H1 (cell line): ENCODE data around the gene NPR2. TPM values are rescaled to one million over a fixed set of nuclear protein-coding genes. Genes with fewer than 3 reads are reported as not detected.

Source experiments
- CTCF ChIA-PET: fragments of 300-600 bp; sonication (Branson Sonifier 250); formaldehyde crosslinking; loops from one replicate; lab custom pipeline; 2021; ENCODE audit not compliant: partially characterized antibody; lab: Charles Lee
- POLR2A ChIA-PET: fragments of 300-600 bp; sonication (Branson Sonifier 250); formaldehyde crosslinking; loops from one replicate; lab custom pipeline; 2021; ENCODE audit warnings: inconsistent platforms; ENCODE audit not compliant: partially characterized antibody; lab: Charles Lee
- DNase-seq, 2 experiments: peaks; one replicate each; pipeline versions ENCODE4 v3.0.0 to v3.0.0-alpha.2; 2010 to 2022; ENCODE audit warnings: low spot score in 2 of 2, low read depth in 1 of 2, mixed read lengths in 1 of 2
- FAIRE-seq: peaks from 2 replicates; lab custom pipeline; 2011; peaks lifted over from hg19 to GRCh38; lab: Jason Lieb, UNC
- H2AFZ ChIP-seq: 2 replicates; pipeline ENCODE4 v1.8.1; 2012; ENCODE audit warnings: low read length, inconsistent platforms
- H2AK5ac ChIP-seq: 2 replicates; pipeline ENCODE4 v1.6.1; 2013; ENCODE audit warnings: low read depth, low read length
- H2BK120ac ChIP-seq: replicated peaks from 2 replicates; pipeline ENCODE3; 2013; ENCODE audit warnings: low read depth, low read length, inconsistent platforms
- H2BK12ac ChIP-seq: 2 replicates; pipeline ENCODE4 v1.6.1; 2013; ENCODE audit warnings: low read depth, low read length
- H2BK15ac ChIP-seq: 2 replicates; pipeline ENCODE4 v1.6.1; 2013; ENCODE audit warnings: low read length
- H2BK20ac ChIP-seq: 2 replicates; pipeline ENCODE4 v1.6.1; 2013; ENCODE audit warnings: low read length
- H2BK5ac ChIP-seq: 2 replicates; pipeline ENCODE4 v1.6.1; 2013; ENCODE audit warnings: low read depth, low read length
- H3K14ac ChIP-seq: 2 replicates; pipeline ENCODE4 v1.6.1; 2013; ENCODE audit warnings: inconsistent platforms; ENCODE audit not compliant: insufficient read length
- H3K18ac ChIP-seq: 2 replicates; pipeline ENCODE4 v1.6.1; 2013; ENCODE audit warnings: low read length; ENCODE audit errors: extremely low read depth
- H3K23ac ChIP-seq: 2 replicates; pipeline ENCODE4 v1.6.1; 2013; ENCODE audit warnings: inconsistent platforms; ENCODE audit not compliant: insufficient read length
- H3K23me2 ChIP-seq: 2 replicates; pipeline ENCODE4 v1.6.1; 2013; ENCODE audit warnings: low read depth, low read length
- H3K27ac ChIP-seq: 2 replicates; pipeline ENCODE4 v1.6.1; 2011; ENCODE audit warnings: low read depth, low read length, inconsistent platforms
- H3K27me3 ChIP-seq, 4 experiments: replicated peaks in 1 of 4; 1 replicate in 1 of 4; 2 replicates in 3 of 4; pipeline versions ENCODE4 v1.6.1 to v1.8.1; 2011 to 2013; ENCODE audit warnings: low read length in 3 of 4, mild to moderate bottlenecking in 3 of 4, inconsistent platforms in 2 of 4, mixed read lengths in 2 of 4, moderate library complexity in 1 of 4; ENCODE audit not compliant: control insufficient read depth in 3 of 4, insufficient read depth in 3 of 4; ENCODE audit errors: extremely low read depth in 1 of 4
- H3K36me3 ChIP-seq, 4 experiments: 2 replicates each; pipeline versions ENCODE4 v1.6.1 to v1.8.1; 2011 to 2013; ENCODE audit warnings: mild to moderate bottlenecking in 4 of 4, low read length in 3 of 4, moderate library complexity in 2 of 4, control low read depth in 1 of 4, inconsistent platforms in 1 of 4; ENCODE audit not compliant: insufficient read depth in 4 of 4, control insufficient read depth in 2 of 4
- H3K4ac ChIP-seq: replicated peaks from 2 replicates; pipeline ENCODE3; 2013; ENCODE audit warnings: low read length, low read depth, mixed read lengths, inconsistent platforms; ENCODE audit not compliant: insufficient read length
- H3K4me1 ChIP-seq, 4 experiments: replicated peaks in 1 of 4; 1 replicate in 1 of 4; 2 replicates in 3 of 4; pipeline versions ENCODE4 v1.6.1 to v1.8.1; 2011 to 2013; ENCODE audit warnings: low read length in 3 of 4, inconsistent platforms in 2 of 4, mixed read lengths in 1 of 4; ENCODE audit not compliant: insufficient read depth in 4 of 4, control insufficient read depth in 3 of 4
- H3K4me2 ChIP-seq, 2 experiments: 2 replicates each; pipeline versions ENCODE4 v1.6.1 to v1.8.1; 2011 to 2013; ENCODE audit warnings: low read depth in 2 of 2, low read length in 2 of 2, control low read depth in 1 of 2, inconsistent platforms in 1 of 2, mild to moderate bottlenecking in 1 of 2; ENCODE audit not compliant: insufficient read depth in 1 of 2
- H3K4me3 ChIP-seq, 4 experiments: fragments of 200-600, 300-600 bp in 1 of 4; sonication (generic), shearing (Covaris generic), sonication (Bioruptor Twin) in 1 of 4; 2 replicates each; pipeline versions ENCODE4 v1.5.1 to v1.8.1; 2011 to 2016; ENCODE audit warnings: low read length in 4 of 4, low read depth in 3 of 4, control low read depth in 2 of 4, inconsistent platforms in 2 of 4, mild to moderate bottlenecking in 2 of 4, mixed read lengths in 1 of 4, moderate library complexity in 1 of 4; ENCODE audit not compliant: insufficient read depth in 2 of 4; ENCODE audit errors: extremely low read depth in 1 of 4
- H3K56ac ChIP-seq: replicated peaks from 2 replicates; pipeline ENCODE3; 2013; ENCODE audit warnings: low read depth, mild to moderate bottlenecking, mixed read lengths, low read length, inconsistent platforms; ENCODE audit not compliant: insufficient read length
- H3K79me1 ChIP-seq: 2 replicates; pipeline ENCODE4 v1.6.1; 2013; ENCODE audit warnings: low read depth, low read length, control low read depth
- H3K79me2 ChIP-seq, 2 experiments: 2 replicates each; pipeline versions ENCODE4 v1.6.1 to v1.8.1; 2012 to 2013; ENCODE audit warnings: low read length in 2 of 2, mild to moderate bottlenecking in 2 of 2, inconsistent platforms in 1 of 2; ENCODE audit not compliant: insufficient read depth in 2 of 2, control insufficient read depth in 1 of 2
- H3K9ac ChIP-seq, 4 experiments: replicated peaks in 1 of 4; 1 replicate in 1 of 4; 2 replicates in 3 of 4; pipeline versions ENCODE4 v1.6.1 to v1.8.1; 2011 to 2013; ENCODE audit warnings: low read depth in 3 of 4, low read length in 3 of 4, control low read depth in 2 of 4, mild to moderate bottlenecking in 2 of 4, moderate library complexity in 2 of 4, inconsistent platforms in 1 of 4; ENCODE audit errors: extremely low read depth in 1 of 4
- H3K9me3 ChIP-seq, 2 experiments: 2 replicates each; pipeline versions ENCODE4 v1.6.1 to v1.8.1; 2012 to 2013; ENCODE audit warnings: mild to moderate bottlenecking in 2 of 2, moderate library complexity in 2 of 2, control low read depth in 1 of 2, inconsistent platforms in 1 of 2, low read depth in 1 of 2, low read length in 1 of 2, mixed read lengths in 1 of 2; ENCODE audit not compliant: insufficient read depth in 2 of 2
- H4K20me1 ChIP-seq, 2 experiments: replicated peaks in 1 of 2; 2 replicates each; pipeline versions ENCODE3 to v1.8.1; 2011 to 2013; ENCODE audit warnings: inconsistent platforms in 2 of 2, low read length in 2 of 2, mild to moderate bottlenecking in 1 of 2; ENCODE audit not compliant: insufficient read depth in 2 of 2, control insufficient read depth in 1 of 2
- H4K5ac ChIP-seq: 2 replicates; pipeline ENCODE4 v1.6.1; 2013; ENCODE audit warnings: low read length, low read depth, mixed read lengths, inconsistent platforms; ENCODE audit not compliant: insufficient read length
- H4K8ac ChIP-seq: 2 replicates; pipeline ENCODE4 v1.8.0; 2013; ENCODE audit warnings: mild to moderate bottlenecking, moderate library complexity, low read length, inconsistent platforms; ENCODE audit not compliant: insufficient read depth; ENCODE audit errors: extremely low read depth
- H4K91ac ChIP-seq: replicated peaks from 2 replicates; pipeline ENCODE3; 2013; ENCODE audit warnings: low read length, mixed read lengths, inconsistent platforms; ENCODE audit not compliant: insufficient read length
- CHD1 ChIP-seq: IDR thresholded peaks from 2 replicates; pipeline ENCODE4 v1.6.1; 2012; ENCODE audit warnings: low read depth, low read length, improper control_type of control experiment
- EGR1 ChIP-seq: IDR thresholded peaks from 2 replicates; pipeline ENCODE4 v1.6.1; 2011; ENCODE audit warnings: low read depth, low read length, borderline replicate concordance
- FOSL1 ChIP-seq: IDR thresholded peaks from 2 replicates; pipeline ENCODE4 v1.6.1; 2011; ENCODE audit warnings: mild to moderate bottlenecking, low read depth, low read length, moderate library complexity; ENCODE audit not compliant: insufficient read depth
- HDAC2 ChIP-seq, 2 experiments: fragments of 300-600 bp in 1 of 2; sonication (generic) in 1 of 2; IDR thresholded peaks; 2 replicates each; pipeline ENCODE4 v1.6.1; 2011 to 2012; ENCODE audit warnings: low read depth in 2 of 2, low read length in 2 of 2, mild to moderate bottlenecking in 2 of 2, moderate library complexity in 2 of 2, borderline replicate concordance in 1 of 2, inconsistent platforms in 1 of 2
- MAFK ChIP-seq: IDR thresholded peaks from 2 replicates; pipeline ENCODE4 v1.6.1; 2012; ENCODE audit warnings: low read depth, mild to moderate bottlenecking, improper control_type of control experiment, low read length
- PHF8 ChIP-seq: fragments of 200-600 bp; sonication (generic); conservative IDR thresholded peaks from 2 replicates; pipeline ENCODE4 v1.7.1; 2012; ENCODE audit warnings: low read depth, mild to moderate bottlenecking, inconsistent platforms, low read length, moderate library complexity
- POLR2A ChIP-seq, 2 experiments: IDR thresholded peaks; 1 replicate in 1 of 2; 2 replicates in 1 of 2; pipeline ENCODE4 v1.6.1; 2011; ENCODE audit warnings: low read depth in 2 of 2, low read length in 2 of 2, mild to moderate bottlenecking in 2 of 2; ENCODE audit errors: control extremely low read depth in 1 of 2
- POU5F1 ChIP-seq: IDR thresholded peaks from 2 replicates; pipeline ENCODE4 v1.6.1; 2011; ENCODE audit warnings: low read depth, mild to moderate bottlenecking, low read length, moderate library complexity
- RBBP5 ChIP-seq: IDR thresholded peaks from 2 replicates; pipeline ENCODE4 v1.7.1; 2012; ENCODE audit warnings: low read depth, mild to moderate bottlenecking, inconsistent platforms, low read length, moderate library complexity, borderline replicate concordance
- TBP ChIP-seq: IDR thresholded peaks from 2 replicates; pipeline ENCODE4 v1.6.1; 2011; ENCODE audit warnings: low read depth, low read length, improper control_type of control experiment
- ZNF274 ChIP-seq: IDR thresholded peaks from 2 replicates; pipeline ENCODE4 v1.7.0; 2012; ENCODE audit warnings: low read length, borderline replicate concordance; ENCODE audit errors: extremely low read depth
- WGBS, 2 experiments: shearing (Covaris generic) in 1 of 2; methylation state at CpG; one replicate each; pipeline versions ENCODE4 v1.1.6 to v1.1.7; 2013 to 2015; ENCODE audit warnings: low lambda C conversion rate in 2 of 2, mixed read lengths in 2 of 2, inconsistent platforms in 1 of 2, low coverage in 1 of 2, missing lambda C conversion rate in 1 of 2; ENCODE audit not compliant: insufficient replicate concordance in 2 of 2, insufficient coverage in 1 of 2, insufficient read length in 1 of 2; ENCODE audit errors: extremely low coverage in 1 of 2, missing lambda C conversion rate in 1 of 2; 5-methylcytosine and 5-hydroxymethylcytosine counted together
- polyA plus RNA-seq, 7 experiments: library from polyadenylated mRNA; depleted of rRNA in 3 of 7; stranded (reverse) in 5 of 7; unstranded in 2 of 7; fragments of >200 nt in 5 of 7; fragments of 200-250 nt in 2 of 7; gene quantifications; 1 replicate in 5 of 7; 2 replicates in 1 of 7; 4 replicates in 1 of 7; pipeline versions ENCODE4 v1.2.1 to v1.2.3, GENCODE V29; 2011 to 2013; ENCODE audit warnings: missing spikeins in 2 of 7, mixed read lengths in 2 of 7
- total RNA-seq: library from RNA; stranded (reverse); fragmentation: NEBNext Ultra II Directional; extraction: Animal tissue kit (Norgen Biotek cat#: 25700); gene quantifications from 2 replicates; pipeline ENCODE4 v1.2.1, GENCODE V29; 2021
- TF ChIP-seq, protein P1 (sequence below), 3 experiments: IDR thresholded peaks; 1 replicate in 2 of 3; 2 replicates in 1 of 3; pipeline versions ENCODE4 v1.5.1 to v1.6.1; 2011; ENCODE audit warnings: low read length in 3 of 3, mild to moderate bottlenecking in 3 of 3, inconsistent platforms in 2 of 3, low read depth in 1 of 3, moderate library complexity in 1 of 3; ENCODE audit not compliant: insufficient read depth in 1 of 3; ENCODE audit errors: control extremely low read depth in 1 of 3

NPR2 gene
- total and polyA plus RNA-seq, 2 of the 8 experiments (the other 6 are each of a cell fraction or from before 2014, with no cell fraction given): 11.0 to 17.0 TPM

DNA sequence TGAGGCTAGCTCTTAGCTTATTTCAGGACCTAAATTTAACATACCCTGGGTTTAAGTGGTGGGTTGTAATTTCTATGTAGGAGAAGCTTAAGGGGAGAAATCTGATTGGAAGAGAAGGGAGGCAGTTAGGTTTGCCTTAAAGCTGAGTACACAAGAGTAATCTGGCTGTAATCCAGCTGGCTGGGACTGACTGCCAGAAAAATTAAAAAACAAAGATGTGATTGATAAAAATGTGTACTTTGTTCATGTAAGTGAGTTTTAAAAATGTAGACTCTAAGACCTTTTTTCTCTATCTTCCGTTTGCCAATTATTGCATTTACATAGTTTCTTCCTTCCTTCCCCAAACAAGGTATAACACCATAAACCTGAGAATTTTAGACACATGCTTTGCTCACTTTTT, 19.9 kb upstream of the NPR2 start:
- no peak overlapping the region for H4K8ac ChIP-seq
- no peak overlapping the region for H3K4me3 ChIP-seq
- ChIA-PET CTCF (interaction anchor here (1.0 to 3.2 kb wide), 7 partner anchors 9 to 63 kb away, joined by 3 to 12 read pairs (median 4); partner anchors contain the start of genes CREB3 and TLN1), POLR2A (interaction anchor here (1.0 to 1.7 kb wide), 3 partner anchors 11 to 39 kb away, joined by 3 to 4 read pairs (median 4); no protein-coding TSS in a partner anchor)
- H4K91ac ChIP-seq: no peak overlapping the region
- no peak overlapping the region for H2BK120ac ChIP-seq
- H3K9me3 ChIP-seq: no peaks in the 10 kb centered on the region
- no peak for DNase-seq
- FAIRE-seq: no peak
- no peak overlapping the region for H2BK12ac ChIP-seq
- H3K14ac ChIP-seq: no peak overlapping the region
- no peak overlapping the region for H2AK5ac ChIP-seq
- H3K23ac ChIP-seq: no peak overlapping the region
- no peaks in the 10 kb centered on the region for H4K20me1 ChIP-seq
- no peak overlapping the region for H2BK20ac ChIP-seq
- no peaks in the 10 kb centered on the region for H3K23me2 ChIP-seq
- no peak overlapping the region for H3K18ac ChIP-seq
- no peak overlapping the region for H2BK5ac ChIP-seq
- H3K56ac ChIP-seq: no peak overlapping the region
- H3K27ac ChIP-seq: no peak overlapping the region
- H3K4me2 ChIP-seq: no peak overlapping the region
- H3K36me3 ChIP-seq: no peaks in the 10 kb centered on the region
- H3K27me3 ChIP-seq: no peaks in the 10 kb centered on the region
- H3K4ac ChIP-seq: no peak overlapping the region
- H3K79me1 ChIP-seq: no peaks in the 10 kb centered on the region
- no peak for TF ChIP-seq CHD1
- no peak for TF ChIP-seq ZNF274
- no peak for TF ChIP-seq POU5F1
- no peak for TF ChIP-seq PHF8
- TF ChIP-seq HDAC2 (IDR thresholded peaks at IDR 0.05; ENCODE audit: borderline replicate concordance in 1 of 2, low read depth in 2 of 2, low read length in 2 of 2): no peak
- no peak for TF ChIP-seq FOSL1
- TF ChIP-seq RBBP5: no peak
- TF ChIP-seq, protein P1, sequence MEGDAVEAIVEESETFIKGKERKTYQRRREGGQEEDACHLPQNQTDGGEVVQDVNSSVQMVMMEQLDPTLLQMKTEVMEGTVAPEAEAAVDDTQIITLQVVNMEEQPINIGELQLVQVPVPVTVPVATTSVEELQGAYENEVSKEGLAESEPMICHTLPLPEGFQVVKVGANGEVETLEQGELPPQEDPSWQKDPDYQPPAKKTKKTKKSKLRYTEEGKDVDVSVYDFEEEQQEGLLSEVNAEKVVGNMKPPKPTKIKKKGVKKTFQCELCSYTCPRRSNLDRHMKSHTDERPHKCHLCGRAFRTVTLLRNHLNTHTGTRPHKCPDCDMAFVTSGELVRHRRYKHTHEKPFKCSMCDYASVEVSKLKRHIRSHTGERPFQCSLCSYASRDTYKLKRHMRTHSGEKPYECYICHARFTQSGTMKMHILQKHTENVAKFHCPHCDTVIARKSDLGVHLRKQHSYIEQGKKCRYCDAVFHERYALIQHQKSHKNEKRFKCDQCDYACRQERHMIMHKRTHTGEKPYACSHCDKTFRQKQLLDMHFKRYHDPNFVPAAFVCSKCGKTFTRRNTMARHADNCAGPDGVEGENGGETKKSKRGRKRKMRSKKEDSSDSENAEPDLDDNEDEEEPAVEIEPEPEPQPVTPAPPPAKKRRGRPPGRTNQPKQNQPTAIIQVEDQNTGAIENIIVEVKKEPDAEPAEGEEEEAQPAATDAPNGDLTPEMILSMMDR (IDR thresholded peaks at IDR 0.05; ENCODE audit: control extremely low read depth in 1 of 3, insufficient read depth in 1 of 3, low read depth in 1 of 3, low read length in 3 of 3): no peak
- TF ChIP-seq EGR1: no peak
- no peak for TF ChIP-seq TBP
- no peak for TF ChIP-seq MAFK
- TF ChIP-seq POLR2A (IDR thresholded peaks at IDR 0.05; ENCODE audit: control extremely low read depth in 1 of 2, low read depth in 2 of 2, low read length in 2 of 2): no peak
- H3K79me2 ChIP-seq: no peaks in the 10 kb centered on the region
- WGBS, 2 experiments: 94% methylated on average over 1 of the region's 1 CpG; no CpG with 5 or more reads in 1 of the 2 experiments
- H4K5ac ChIP-seq: no peak overlapping the region
- H3K4me1 ChIP-seq: peaks cover 0 to 6% (median 4%) of the 10 kb centered on the region in 4 experiments; a peak in 6 of 7 replicates
- no peak overlapping the region for H2AFZ ChIP-seq
- H3K9ac ChIP-seq: no peak overlapping the region
- no peak overlapping the region for H2BK15ac ChIP-seq
